Neural progenitor cell (in vitro differentiated cells): ENCODE data around the gene BRPF3.

ENCODE experiments used
- EZH2phosphoT487 ChIP-seq: fragments of 200-600 bp; sonication (generic); IDR thresholded peaks from 2 replicates; pipeline ENCODE4 v1.6.1; 2017; ENCODE audit warnings: antibody characterized with exemption
- TF ChIP-seq, protein P1 (sequence below): fragments of 200-600 bp; sonication (generic); IDR thresholded peaks from 2 replicates; pipeline ENCODE4 v1.5.1; 2017; ENCODE audit warnings: antibody characterized with exemption, mild to moderate bottlenecking

DNA sequence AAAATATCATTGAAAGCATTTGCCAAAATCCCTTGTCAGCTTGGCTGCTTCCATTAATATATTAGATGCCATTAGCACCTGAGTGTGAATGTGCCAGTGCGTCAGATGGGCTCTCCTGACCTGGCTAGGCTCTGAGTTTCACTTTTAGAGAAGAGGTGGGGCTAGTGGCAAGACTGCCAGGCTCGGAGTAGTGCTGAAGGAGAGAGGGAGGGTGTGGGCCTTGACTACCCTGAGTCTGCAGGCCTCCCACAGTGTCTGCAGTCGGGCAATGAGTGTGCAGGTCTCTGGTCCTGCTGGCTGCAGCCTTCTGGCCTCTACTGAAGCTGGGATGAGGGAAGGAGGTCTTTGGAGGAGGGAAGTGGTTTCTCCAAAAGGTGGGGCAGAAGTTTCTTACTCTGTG lies 38.8 kb downstream of the BRPF3 start:
- TF ChIP-seq, protein P1, sequence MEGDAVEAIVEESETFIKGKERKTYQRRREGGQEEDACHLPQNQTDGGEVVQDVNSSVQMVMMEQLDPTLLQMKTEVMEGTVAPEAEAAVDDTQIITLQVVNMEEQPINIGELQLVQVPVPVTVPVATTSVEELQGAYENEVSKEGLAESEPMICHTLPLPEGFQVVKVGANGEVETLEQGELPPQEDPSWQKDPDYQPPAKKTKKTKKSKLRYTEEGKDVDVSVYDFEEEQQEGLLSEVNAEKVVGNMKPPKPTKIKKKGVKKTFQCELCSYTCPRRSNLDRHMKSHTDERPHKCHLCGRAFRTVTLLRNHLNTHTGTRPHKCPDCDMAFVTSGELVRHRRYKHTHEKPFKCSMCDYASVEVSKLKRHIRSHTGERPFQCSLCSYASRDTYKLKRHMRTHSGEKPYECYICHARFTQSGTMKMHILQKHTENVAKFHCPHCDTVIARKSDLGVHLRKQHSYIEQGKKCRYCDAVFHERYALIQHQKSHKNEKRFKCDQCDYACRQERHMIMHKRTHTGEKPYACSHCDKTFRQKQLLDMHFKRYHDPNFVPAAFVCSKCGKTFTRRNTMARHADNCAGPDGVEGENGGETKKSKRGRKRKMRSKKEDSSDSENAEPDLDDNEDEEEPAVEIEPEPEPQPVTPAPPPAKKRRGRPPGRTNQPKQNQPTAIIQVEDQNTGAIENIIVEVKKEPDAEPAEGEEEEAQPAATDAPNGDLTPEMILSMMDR, result no peak
- TF ChIP-seq EZH2phosphoT487, result no peak
